HG02970 (cell line): ENCODE measurements around the gene TCOF1.

Experiments
- ATAC-seq: cut with Tn5 transposase; IDR thresholded peaks from one replicate; pipeline ENCODE4 v1.9.1; 2021; ENCODE audit warnings: mild to moderate bottlenecking, moderate library complexity, moderate number of reproducible peaks; ENCODE audit not compliant: unreplicated experiment, low FRiP score

TCOF1 gene

GRCh38 chr5:150389531-150390266 lies 32.2 kb downstream of the TCOF1 start:
- ATAC-seq, result no peak

GRCh38 chr5:150391064-150391834 lies 33.8 kb downstream of the TCOF1 start:
- ATAC-seq, result no peak

DNA sequence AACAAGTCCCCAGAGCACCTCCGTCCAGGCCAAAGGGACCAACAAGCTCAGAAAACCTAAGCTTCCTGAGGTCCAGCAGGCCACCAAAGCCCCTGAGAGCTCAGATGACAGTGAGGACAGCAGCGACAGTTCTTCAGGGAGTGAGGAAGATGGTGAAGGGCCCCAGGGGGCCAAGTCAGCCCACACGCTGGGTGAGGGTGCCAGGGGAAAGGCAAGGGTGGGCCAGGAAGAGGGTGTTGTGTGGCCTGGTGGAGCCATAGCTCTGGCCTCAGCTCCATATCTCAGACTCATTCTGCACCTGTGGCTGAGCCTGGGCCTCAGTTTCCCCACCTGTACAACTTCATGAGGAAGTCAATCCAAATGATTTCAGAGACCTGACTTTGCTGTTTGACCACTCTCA lies 34.5 kb downstream of the TCOF1 start:
- ATAC-seq, result no peak

DNA sequence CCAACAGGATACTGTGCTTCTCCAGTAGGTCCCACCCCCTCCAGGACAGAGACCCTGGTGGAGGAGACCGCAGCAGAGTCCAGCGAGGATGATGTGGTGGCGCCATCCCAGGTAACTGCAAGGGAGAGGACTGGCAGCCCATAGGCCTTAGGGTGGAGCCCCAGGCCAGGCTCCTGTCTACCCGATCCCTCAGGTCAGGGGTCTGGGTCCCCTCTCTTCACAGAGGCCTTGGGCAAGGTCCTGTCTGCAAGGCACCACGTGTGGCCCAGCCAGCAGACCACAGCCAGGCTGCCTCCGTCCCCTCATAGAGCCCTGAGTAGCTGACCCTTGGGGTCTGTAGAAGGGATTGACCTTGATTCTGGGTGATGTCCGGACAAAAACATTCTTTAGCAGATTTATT lies 35.2 kb downstream of the TCOF1 start:
- no peak for ATAC-seq

GRCh38 chr5:150393096-150393645 lies 35.7 kb downstream of the TCOF1 start:
- ATAC-seq, result no peak

- ATAC-seq, result no peak
These were observed 36.6 kb downstream of the TCOF1 start for GRCh38 chr5:150394131-150394530.

DNA sequence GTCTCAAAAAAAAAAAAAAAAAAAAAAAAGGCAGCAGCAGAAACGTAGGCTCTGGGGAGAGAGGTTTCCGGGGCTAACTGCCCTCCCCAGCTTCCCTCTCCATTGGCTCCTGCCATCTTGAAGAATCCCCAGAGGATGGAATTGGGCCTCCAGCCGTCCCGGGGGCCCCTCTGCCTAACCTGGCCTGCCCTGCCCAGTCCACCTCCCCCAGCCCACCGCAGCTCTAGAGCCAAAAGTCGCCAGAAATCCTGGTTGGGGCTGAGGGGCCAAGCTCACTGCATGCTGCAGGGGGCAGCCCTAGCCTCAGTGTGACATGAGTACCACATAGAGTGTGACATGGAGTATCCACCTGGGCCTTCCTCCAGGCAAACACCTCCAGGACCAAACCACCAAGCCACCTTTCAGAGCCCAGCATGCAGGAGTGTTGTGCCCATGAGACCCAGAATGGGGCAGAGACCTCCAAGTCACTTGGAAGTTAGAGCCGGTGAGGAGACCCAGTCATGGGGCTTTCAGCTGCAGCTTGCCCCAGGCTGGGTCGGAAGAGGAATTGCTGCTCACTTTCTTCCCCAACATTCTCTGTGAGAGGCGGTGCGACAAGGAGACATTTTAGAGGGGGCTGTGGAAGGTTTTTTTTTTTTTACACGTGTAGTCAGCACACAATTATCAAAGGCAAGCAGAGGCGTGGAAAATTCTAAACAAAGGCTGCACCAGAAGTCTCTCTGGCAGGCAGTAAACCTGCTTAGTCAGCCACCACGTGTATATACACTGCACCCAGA lies 37.6 kb downstream of the TCOF1 start:
- ATAC-seq, result no peak

- ATAC-seq, result no peak
These were observed 38.1 kb downstream of the TCOF1 start for GRCh38 chr5:150395688-150395975.

- ATAC-seq, result no peak
These were observed 38.8 kb downstream of the TCOF1 start for GRCh38 chr5:150396267-150396666.

DNA sequence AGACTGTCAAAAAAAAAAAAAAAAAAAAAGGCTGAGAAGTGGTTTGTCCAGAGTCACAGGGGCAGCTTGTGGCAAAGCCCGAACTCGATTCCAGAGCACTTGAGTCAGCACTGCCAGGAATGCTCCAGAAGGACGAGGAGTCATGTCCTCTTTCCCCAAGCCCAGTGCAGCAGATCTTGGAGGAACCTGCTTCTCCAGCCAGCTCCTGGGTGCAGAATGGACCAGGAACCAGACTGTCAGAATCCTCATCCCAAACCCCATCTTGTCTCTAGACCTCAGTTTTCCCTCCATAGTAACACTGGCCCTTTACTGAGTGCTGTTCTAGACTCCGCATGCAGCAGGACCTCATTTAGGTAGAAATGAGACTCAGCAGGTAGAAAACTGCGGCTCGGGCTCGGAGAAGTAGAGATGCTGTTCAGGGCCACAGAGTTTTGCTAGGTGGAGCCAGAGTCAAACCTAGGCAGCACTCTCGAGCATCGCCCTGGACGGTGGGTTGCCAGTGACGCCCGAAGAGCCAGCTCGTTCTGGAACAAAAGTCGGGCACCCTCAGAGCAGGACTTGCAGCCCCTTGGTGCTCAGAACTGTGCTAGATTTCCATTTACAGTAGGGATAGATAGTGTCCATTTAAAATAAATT lies 39.8 kb downstream of the TCOF1 start:
- ATAC-seq, result no peak

- ATAC-seq, result no peak
These were observed 40.6 kb downstream of the TCOF1 start for GRCh38 chr5:150397782-150398721.

- ATAC-seq, result peak; percentile 44
These were observed 41.4 kb downstream of the TCOF1 start for GRCh38 chr5:150398722-150399523.

- ATAC-seq, result no peak
These were observed 42.2 kb downstream of the TCOF1 start for GRCh38 chr5:150399524-150400211.

DNA sequence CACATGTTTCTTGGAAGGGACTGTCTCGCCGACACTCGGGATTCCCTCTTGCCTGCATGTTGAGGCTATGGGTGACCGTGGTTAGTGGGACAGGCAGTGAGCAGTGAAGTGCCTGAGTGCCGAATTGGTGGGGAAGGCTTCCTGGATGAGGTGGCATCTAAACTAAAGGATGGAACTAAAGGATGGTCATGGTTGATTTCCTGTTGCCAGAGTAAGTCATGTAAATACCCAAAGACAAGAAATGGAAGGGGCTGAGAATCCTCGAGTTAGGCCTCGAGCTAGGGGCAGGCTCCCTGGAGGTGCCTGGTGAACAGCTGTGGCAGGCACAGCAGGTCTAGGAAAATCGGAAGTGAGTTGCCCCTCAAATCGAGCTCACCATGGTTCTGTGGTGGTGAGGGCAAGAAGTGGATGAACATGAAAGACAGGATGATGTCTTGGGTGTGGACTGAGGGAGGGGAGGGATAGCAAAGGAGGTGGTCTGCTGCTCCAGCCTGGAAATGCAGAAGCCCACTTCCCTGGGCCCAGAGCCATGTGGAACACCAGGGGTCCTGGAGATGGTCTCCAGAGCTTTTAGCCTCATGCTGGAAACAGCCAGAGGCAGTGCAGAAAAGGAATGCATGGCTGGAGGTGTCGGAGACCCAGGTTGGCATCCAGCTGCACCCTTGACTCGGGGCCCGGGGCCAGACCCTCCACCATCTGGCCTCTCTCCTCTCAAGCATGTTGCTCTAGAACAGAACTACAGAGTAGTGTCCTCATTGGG lies 43.0 kb downstream of the TCOF1 start:
- no peak for ATAC-seq

GRCh38 chr5:150401076-150401375 lies 43.5 kb downstream of the TCOF1 start:
- no peak for ATAC-seq

GRCh38 chr5:150401376-150402228 lies 44.1 kb downstream of the TCOF1 start:
- ATAC-seq, result no peak
